Omental fat pad (tissue), 4 donors: ENCODE measurements around the gene DPYD. TPM values are rescaled to one million over a fixed set of nuclear protein-coding genes. Genes with fewer than 3 reads are reported as not detected.

Experiments used
- ATAC-seq: fragments of 150-250 bp; one replicate; pipeline ENCODE4 v1.9.1; 2016; ENCODE audit warnings: mild to moderate bottlenecking, moderate library complexity; ENCODE audit not compliant: low FRiP score
- DNase-seq: peaks from one replicate; pipeline ENCODE4 v3.0.0-alpha.2; 2019; ENCODE audit warnings: low spot score
- CTCF ChIP-seq, 3 donors: fragments of 450-650 bp; IDR thresholded peaks; one replicate each; pipeline ENCODE4 v1.5.1; 2016 to 2017; ENCODE audit warnings: antibody characterized with exemption in 3 of 3, mild to moderate bottlenecking in 3 of 3, moderate library complexity in 2 of 3
- total RNA-seq, 4 donors: library from RNA; depleted of rRNA; stranded (reverse); fragments of >200 nt; gene quantifications; one replicate each; pipeline ENCODE4 v1.1.0, GENCODE V29; 2016

Gene DPYD
- total RNA-seq, 4 donors from 2014 or later, result 52.5 to 86.4 (median 60.3) TPM

GRCh38 chr1:97712980-97713379 is 207.9 kb downstream of the DPYD start:
- ATAC-seq, result no peak
- TF ChIP-seq CTCF (IDR thresholded peaks at IDR 0.05), result no peak
- no peak for DNase-seq

DNA sequence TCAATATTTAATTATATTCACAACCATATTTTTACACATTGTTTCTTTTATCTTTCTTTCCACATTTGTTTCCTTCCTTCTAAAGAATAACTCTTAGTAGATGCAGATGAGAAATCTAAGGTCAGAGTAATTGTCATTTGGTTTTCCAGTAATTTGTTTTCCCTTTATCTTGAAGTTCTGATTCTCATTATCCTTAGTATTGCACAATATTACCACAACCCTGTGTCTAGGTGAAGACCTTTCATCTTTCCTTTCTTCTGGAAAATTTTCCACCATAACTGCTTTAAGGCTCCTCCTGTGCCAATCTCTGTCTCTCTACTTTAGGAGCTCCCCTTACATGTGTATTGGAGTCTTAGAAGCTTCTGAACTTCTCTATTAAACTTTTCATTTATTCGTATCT is 209.0 kb downstream of the DPYD start:
- no peak for TF ChIP-seq CTCF (IDR thresholded peaks at IDR 0.05)

DNA sequence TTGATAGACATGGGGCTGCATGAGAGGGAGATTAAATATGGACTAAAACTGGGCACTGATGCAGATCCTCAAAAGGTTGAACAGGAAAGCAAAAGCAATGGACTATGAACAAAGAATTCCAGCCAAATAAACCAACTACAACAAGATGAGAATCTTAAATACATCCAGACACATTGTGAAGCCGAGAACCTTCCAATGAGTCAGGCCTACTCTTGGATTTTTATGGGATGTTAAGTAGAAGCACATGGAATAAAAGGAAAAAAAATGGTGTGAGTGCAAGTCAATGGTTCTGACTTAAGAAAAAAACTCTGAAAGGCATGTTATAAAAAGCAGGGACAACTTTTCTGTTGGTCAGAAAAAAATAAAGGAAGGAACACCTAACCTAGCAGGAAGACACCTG is 227.2 kb downstream of the DPYD start:
- ATAC-seq, result no peak
- DNase-seq, result no peak
- TF ChIP-seq CTCF (IDR thresholded peaks at IDR 0.05), result no peak

More for the DNA sequence above, 209.0 kb downstream of the DPYD start:
- ATAC-seq, result no peak
- no peak for DNase-seq

DNA sequence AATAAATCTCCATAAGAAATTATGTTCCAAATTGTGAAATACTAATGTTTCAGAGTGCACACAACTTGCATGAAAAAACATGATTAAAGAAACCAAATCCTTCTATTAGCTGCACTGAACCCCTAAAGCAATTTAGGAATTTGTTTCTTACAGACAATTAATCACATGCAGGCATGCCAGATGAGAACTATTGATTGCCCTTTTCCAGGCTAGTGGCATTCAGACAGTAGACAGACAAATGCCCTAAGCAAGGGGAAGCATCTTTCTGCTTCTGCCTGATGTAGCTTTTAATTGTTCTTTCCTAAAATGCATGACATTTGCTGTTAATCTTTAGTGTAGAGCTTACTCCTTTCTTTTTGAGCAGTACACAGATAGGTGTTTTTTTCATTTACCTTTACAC is 229.5 kb downstream of the DPYD start:
- ATAC-seq (no peak), DNase-seq (no peak)
- no peak for TF ChIP-seq CTCF (IDR thresholded peaks at IDR 0.05)

- DNase-seq (no peak), ATAC-seq (no peak)
- no peak for TF ChIP-seq CTCF (IDR thresholded peaks at IDR 0.05)
Observed at GRCh38 chr1:97685360-97685759, 235.5 kb downstream of the DPYD start.

DNA sequence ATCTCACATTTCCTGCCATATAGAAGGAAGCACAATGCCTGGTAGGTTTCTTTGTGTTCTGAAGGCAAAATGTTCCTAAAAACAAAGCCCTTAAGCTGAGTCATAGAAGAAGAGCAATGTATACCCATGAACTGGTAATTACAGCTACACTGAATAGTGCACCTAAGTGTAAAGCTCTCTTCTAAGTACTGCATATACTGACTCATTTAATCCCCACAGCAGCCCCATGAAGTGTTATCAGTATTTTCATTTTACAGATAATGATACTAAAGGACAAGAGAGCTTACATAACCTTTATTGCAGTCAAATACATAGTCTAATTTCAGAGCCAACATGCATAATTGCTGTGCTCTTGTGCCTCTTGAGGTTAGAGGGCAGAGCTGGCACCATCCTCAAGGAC is 239.9 kb downstream of the DPYD start:
- ATAC-seq, result no peak

More for the DNA sequence above, 239.9 kb downstream of the DPYD start:
- TF ChIP-seq CTCF (IDR thresholded peaks at IDR 0.05), result no peak
- no peak for DNase-seq
